Heart right ventricle (tissue), 16 donors: ENCODE data around the gene MBD5. TPM values are rescaled to one million over a fixed set of nuclear protein-coding genes. Genes with fewer than 3 reads are reported as not detected.

ENCODE experiments used
- ATAC-seq, 8 donors: fragments of 200-7000 bp; cut with Tn5 transposase; one replicate each; pipeline ENCODE4 v1.9.1; 2020; ENCODE audit warnings: mild to moderate bottlenecking in 8 of 8, moderate library complexity in 8 of 8, moderate number of reproducible peaks in 1 of 8
- DNase-seq, 2 donors: peaks; one replicate each; pipeline ENCODE4 v3.0.0-alpha.2; 2020
- H3K27ac ChIP-seq, 10 donors: fragments of 200-600 bp; sonication (generic) in 2 of 10; one replicate each; pipeline versions ENCODE4 v1.5.0 to v1.8.0; 2020 to 2022; ENCODE audit warnings: mild to moderate bottlenecking in 3 of 10
- H3K27me3 ChIP-seq, 7 donors: fragments of 200-600 bp; one replicate each; pipeline ENCODE4 v1.8.0; 2021 to 2022; ENCODE audit warnings: mild to moderate bottlenecking in 2 of 7
- H3K36me3 ChIP-seq, 9 donors: fragments of 200-600 bp; sonication (generic) in 1 of 9; one replicate each; pipeline versions ENCODE4 v1.5.0 to v1.8.0; 2020 to 2022; ENCODE audit warnings: mild to moderate bottlenecking in 2 of 9
- H3K4me1 ChIP-seq, 9 donors: fragments of 200-600 bp; sonication (generic) in 1 of 9; one replicate each; pipeline versions ENCODE4 v1.5.0 to v1.8.0; 2020 to 2022; ENCODE audit warnings: mild to moderate bottlenecking in 4 of 9
- H3K4me3 ChIP-seq, 10 donors: fragments of 200-600 bp; sonication (generic) in 2 of 10; one replicate each; pipeline versions ENCODE4 v1.5.0 to v1.8.0; 2020 to 2022; ENCODE audit warnings: mild to moderate bottlenecking in 7 of 10, moderate library complexity in 2 of 10
- H3K9me3 ChIP-seq, 11 donors: fragments of 200-600 bp in 10 of 11; sonication (generic) in 2 of 11; one replicate each; pipeline versions ENCODE4 v1.5.0 to v1.8.0; 2013 to 2022; ENCODE audit warnings: mild to moderate bottlenecking in 2 of 11, control low read depth in 1 of 11, moderate library complexity in 1 of 11
- WGBS, 2 donors: extraction: QIAGEN DNeasy Blood & Tissue Kit; methylation state at CpG; one replicate each; pipeline ENCODE4 v1.1.7; 2013; ENCODE audit warnings: inconsistent platforms in 1 of 2; 5-methylcytosine and 5-hydroxymethylcytosine counted together
- intact Hi-C, 10 donors: fragments of 100-400 bp; cut with DNase I; formaldehyde crosslinking; loops; one replicate each; pipeline versions ENCODE4 v1.11.1 to v1.14.2; 2022
- polyA plus RNA-seq, 2 donors: library from polyadenylated mRNA; stranded (reverse); fragments of 200-250 nt; gene quantifications; one replicate each; pipeline ENCODE4 v1.2.3, GENCODE V29; 2013
- total RNA-seq, 10 donors: library from RNA; stranded (reverse); fragmentation: NEBNext Ultra II Directional in 3 of 10; extraction: Animal tissue kit (Norgen Biotek cat#: 25700) in 3 of 10; gene quantifications; one replicate each; pipeline versions ENCODE4 v1.2.1 to v1.2.4, GENCODE V29; 2021 to 2023
- TF ChIP-seq, protein P1 (sequence below), 9 donors: fragments of 200-600 bp; sonication (generic) in 2 of 9; IDR thresholded peaks; one replicate each; pipeline versions ENCODE4 v1.5.0 to v1.8.0; 2021 to 2022; ENCODE audit warnings: antibody characterized with exemption in 9 of 9, mild to moderate bottlenecking in 5 of 9, moderate library complexity in 1 of 9
- donor health status: Arrhythmogenic right ventricular cardiomyopathy.
- donor health status: ischemic (EF 13 %, LVEDD 7.1; RV severe dilation, severe dysfunction).
- donor health status: healthy with polysubstance abuse.
- donor health status: DM: no; HTN: yes; CAD: no.
- donor health status: DM: no; HTN: no; CAD: no.
- donor health status: ischemic (EF 25% LVEDD 6.9; RV normal size, moderate dysfunction).
- donor health status: ischemic (EF 25% LVEDD 5.7; RV mildly dilated, moderate dysfunction).
- donor health status: healthy.
- donor health status: DM: yes; HTN: yes; CAD: no.
- donor health status: Ischemic cardiomyopathy.
- donor health status: ischemic (EF 35%, LVEDD 5.7; RV mildly dilated, moderate dysfunction).
- donor health status: nonischemic (EF 11% LVEDD 7.7; RV severe dilation, severe dysfunction).
- donor health status: DM: yes; HTN: yes; CAD: no.
- donor health status: PGD.
- donor health status: ischemic (EF 29% LVEDD 5.4; RV normal size, mild dysfunction).
- donor health status: nonischemic (EF 23%, LVEDD 6.1; RV moderate dilation, normal function).

The MBD5 gene
- total and polyA plus RNA-seq, 12 donors = 3.4 to 39.8 (median 35.2) TPM

DNA sequence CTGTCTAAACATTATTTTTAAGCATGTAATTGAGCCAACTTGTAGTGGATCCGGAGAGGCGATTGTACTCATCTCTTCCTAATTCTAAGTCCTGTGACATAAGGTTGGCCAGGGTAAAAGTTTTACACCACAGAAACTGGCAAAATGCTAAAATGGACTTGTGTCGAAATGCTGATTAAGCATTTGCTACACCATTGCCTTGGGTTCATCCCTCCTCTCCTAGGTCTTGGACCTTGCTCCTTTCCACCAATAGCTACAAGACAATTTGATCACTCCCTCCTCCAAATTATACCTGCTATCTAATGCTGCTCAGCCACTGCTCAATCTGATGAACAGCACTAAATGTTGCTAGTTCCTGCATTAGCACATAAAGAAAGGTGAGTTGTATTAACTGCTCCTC is 491.0 kb downstream of the MBD5 start:
- TF ChIP-seq, protein P1, sequence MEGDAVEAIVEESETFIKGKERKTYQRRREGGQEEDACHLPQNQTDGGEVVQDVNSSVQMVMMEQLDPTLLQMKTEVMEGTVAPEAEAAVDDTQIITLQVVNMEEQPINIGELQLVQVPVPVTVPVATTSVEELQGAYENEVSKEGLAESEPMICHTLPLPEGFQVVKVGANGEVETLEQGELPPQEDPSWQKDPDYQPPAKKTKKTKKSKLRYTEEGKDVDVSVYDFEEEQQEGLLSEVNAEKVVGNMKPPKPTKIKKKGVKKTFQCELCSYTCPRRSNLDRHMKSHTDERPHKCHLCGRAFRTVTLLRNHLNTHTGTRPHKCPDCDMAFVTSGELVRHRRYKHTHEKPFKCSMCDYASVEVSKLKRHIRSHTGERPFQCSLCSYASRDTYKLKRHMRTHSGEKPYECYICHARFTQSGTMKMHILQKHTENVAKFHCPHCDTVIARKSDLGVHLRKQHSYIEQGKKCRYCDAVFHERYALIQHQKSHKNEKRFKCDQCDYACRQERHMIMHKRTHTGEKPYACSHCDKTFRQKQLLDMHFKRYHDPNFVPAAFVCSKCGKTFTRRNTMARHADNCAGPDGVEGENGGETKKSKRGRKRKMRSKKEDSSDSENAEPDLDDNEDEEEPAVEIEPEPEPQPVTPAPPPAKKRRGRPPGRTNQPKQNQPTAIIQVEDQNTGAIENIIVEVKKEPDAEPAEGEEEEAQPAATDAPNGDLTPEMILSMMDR (IDR thresholded peaks at IDR 0.05) = no peak
- no peak for DNase-seq
- no peaks in the 10 kb centered on the region for H3K27me3 ChIP-seq
- ATAC-seq = no peak
- 94 to 96% methylated on average over 3 of the region's 3 CpGs for WGBS, 2 donors
- no peaks in the 10 kb centered on the region for H3K9me3 ChIP-seq
- no peak overlapping the region for H3K4me3 ChIP-seq
- H3K4me1 ChIP-seq = peaks cover 0 to 17% (median 7%) of the 10 kb centered on the region in 9 donors
- no peak overlapping the region for H3K27ac ChIP-seq
- peaks cover 0 to 24% (median 0%) of the 10 kb centered on the region in 9 donors for H3K36me3 ChIP-seq
- intact Hi-C loops = loop anchor here in 1 of 10 donors (10.0 kb wide), 1 partner anchor 517 kb away; no protein-coding TSS in a partner anchor

DNA sequence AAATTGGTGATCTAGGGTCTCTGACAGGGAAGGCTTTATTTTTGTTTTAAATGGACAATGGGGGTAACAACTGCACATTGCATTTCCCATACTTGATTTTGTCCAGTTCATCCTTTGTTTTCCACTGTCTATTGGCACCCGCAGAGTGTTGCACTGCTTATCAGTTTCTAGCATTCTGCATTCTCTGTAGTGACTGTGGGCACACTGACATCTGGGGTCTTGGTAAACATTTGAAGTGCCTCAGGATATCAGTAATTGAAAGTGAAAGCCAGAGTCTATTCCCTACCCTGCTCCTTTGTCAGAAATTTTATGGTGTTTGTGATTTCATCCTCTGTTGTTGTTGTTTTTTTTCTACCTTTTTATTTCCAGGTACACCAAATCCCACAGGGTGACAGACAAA is 491.6 kb downstream of the MBD5 start:
- peaks cover 0 to 24% (median 0%) of the 10 kb centered on the region in 9 donors for H3K36me3 ChIP-seq
- intact Hi-C loops = loop anchor here in 1 of 10 donors (10.0 kb wide), 1 partner anchor 518 kb away; no protein-coding TSS in a partner anchor
- TF ChIP-seq, protein P1 (IDR thresholded peaks at IDR 0.05) = no peak
- H3K4me1 ChIP-seq = peaks cover 0 to 17% (median 7%) of the 10 kb centered on the region in 9 donors
- H3K27ac ChIP-seq = no peak overlapping the region
- 89 to 95% methylated on average over 1 of the region's 1 CpG for WGBS, 2 donors
- no peaks in the 10 kb centered on the region for H3K27me3 ChIP-seq
- DNase-seq (no peak), ATAC-seq (no peak)
- no peak overlapping the region for H3K4me3 ChIP-seq
- H3K9me3 ChIP-seq = no peaks in the 10 kb centered on the region

DNA sequence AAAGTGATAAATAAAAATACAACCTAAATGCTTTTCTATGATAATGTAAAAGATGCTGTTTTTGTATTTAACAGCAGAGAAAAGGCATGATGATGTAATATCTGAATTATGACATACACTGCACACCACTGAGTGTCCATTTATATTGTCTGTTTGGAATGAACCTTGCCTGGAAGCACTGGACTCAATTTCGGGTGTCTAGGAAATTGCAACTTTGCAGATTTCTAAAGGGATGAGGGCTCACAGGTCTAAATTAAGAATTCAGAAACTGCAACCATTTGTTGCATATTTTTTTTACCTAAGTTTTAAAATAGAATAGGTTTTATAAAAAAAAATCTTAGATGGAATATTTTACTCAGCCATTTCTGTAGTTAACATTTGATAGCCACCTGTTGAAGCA is 492.5 kb downstream of the MBD5 start:
- ATAC-seq (no peak), DNase-seq (no peak)
- Histone ChIP-seq H3K9me3 (no peaks in the 10 kb centered on the region), H3K36me3 (peaks cover 0 to 24% (median 0%) of the 10 kb centered on the region in 9 donors), H3K4me3 (no peak overlapping the region), H3K27ac (no peak overlapping the region), H3K27me3 (no peaks in the 10 kb centered on the region), H3K4me1 (peaks cover 0 to 17% (median 7%) of the 10 kb centered on the region in 9 donors)
- 87 to 92% methylated on average over 1 of the region's 1 CpG for WGBS, 2 donors
- intact Hi-C loops = loop anchor here in 1 of 10 donors (10.0 kb wide), 1 partner anchor 519 kb away; no protein-coding TSS in a partner anchor
- TF ChIP-seq, protein P1 (IDR thresholded peaks at IDR 0.05) = no peak

DNA sequence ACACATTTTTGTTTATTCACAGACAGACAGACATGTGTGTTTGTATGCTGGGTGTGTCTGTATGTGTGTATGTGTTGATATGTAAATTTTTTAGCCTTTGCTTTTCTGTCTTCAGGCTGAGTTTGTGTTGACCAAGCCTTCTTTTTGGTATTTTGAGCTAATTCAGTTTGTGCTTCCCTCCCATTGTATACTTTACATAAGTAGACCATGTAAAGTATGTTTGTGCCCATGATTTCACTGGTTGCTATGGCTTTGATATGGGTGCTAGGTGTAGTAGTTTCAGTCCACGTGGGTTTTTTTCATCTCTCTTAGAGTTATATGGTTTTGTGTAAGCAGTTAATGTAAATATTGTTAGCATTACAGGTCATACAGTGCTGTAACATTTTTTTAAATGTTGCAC is 494.2 kb downstream of the MBD5 start:
- H3K4me3 ChIP-seq = no peak overlapping the region
- 96 to 97% methylated on average over 1 of the region's 1 CpG for WGBS, 2 donors
- no peaks in the 10 kb centered on the region for H3K9me3 ChIP-seq
- H3K36me3 ChIP-seq = peaks cover 0 to 24% (median 4%) of the 10 kb centered on the region in 9 donors
- DNase-seq (no peak), ATAC-seq (no peak)
- TF ChIP-seq, protein P1 (IDR thresholded peaks at IDR 0.05) = no peak
- intact Hi-C loops = loop anchor here in 1 of 10 donors (10.0 kb wide), 1 partner anchor 520 kb away; no protein-coding TSS in a partner anchor
- H3K27me3 ChIP-seq = no peaks in the 10 kb centered on the region
- no peak overlapping the region for H3K27ac ChIP-seq
- H3K4me1 ChIP-seq = peaks cover 0 to 3% (median 0%) of the 10 kb centered on the region in 9 donors
